HepG2 (cell line): Measurements from ENCODE around the gene RAB42. TPM values are rescaled to one million over a fixed set of nuclear protein-coding genes. Genes with fewer than 3 reads are reported as not detected.

Experiments used
- GTF2F1 ChIP-seq: fragments of 150-350 bp; IDR thresholded peaks from 2 replicates; pipeline ENCODE4 v1.6.1; 2014; ENCODE audit warnings: low read length
- HCFC1 ChIP-seq: fragments of 150-350 bp; IDR thresholded peaks from 2 replicates; pipeline ENCODE4 v1.6.1; 2014; ENCODE audit warnings: low read depth, low read length
- HIVEP1 ChIP-seq: sonication (generic); formaldehyde crosslinking; IDR thresholded peaks from 2 replicates; pipeline ENCODE4 v1.4.0; 2020; ENCODE audit warnings: mild to moderate bottlenecking, missing genetic modification reagents
- HNRNPK ChIP-seq: fragments of 200-400 bp; formaldehyde crosslinking; IDR thresholded peaks from 2 replicates; pipeline ENCODE4 v1.6.1; 2018; ENCODE audit warnings: low read length, low read depth, moderate library complexity, mild to moderate bottlenecking; ENCODE audit not compliant: poor library complexity, severe bottlenecking
- HNRNPL ChIP-seq: fragments of 200-400 bp; formaldehyde crosslinking; IDR thresholded peaks from 2 replicates; pipeline ENCODE4 v1.6.1; 2017; ENCODE audit warnings: mild to moderate bottlenecking, low read depth, low read length
- MAFG ChIP-seq: sonication (generic); formaldehyde crosslinking; IDR thresholded peaks from 2 replicates; pipeline ENCODE4 v1.5.1; 2020; ENCODE audit warnings: mild to moderate bottlenecking, missing genetic modification reagents
- MZF1 ChIP-seq: sonication (generic); formaldehyde crosslinking; IDR thresholded peaks from 2 replicates; pipeline ENCODE4 v1.8.1; 2023; ENCODE audit warnings: mild to moderate bottlenecking, missing genetic modification reagents, borderline replicate concordance
- NFYC ChIP-seq: IDR thresholded peaks from 2 replicates; pipeline ENCODE4 v1.6.1; 2016; ENCODE audit warnings: missing genetic modification reagents, missing compliant biosample characterization
- SOX6 ChIP-seq, 2 experiments: fragments of 450-650 bp in 1 of 2; sonication (generic) in 1 of 2; formaldehyde crosslinking in 1 of 2; IDR thresholded peaks; 2 replicates each; pipeline versions ENCODE4 v1.4.0 to v1.6.1; 2017 to 2020; ENCODE audit warnings: antibody characterized with exemption in 1 of 2, mild to moderate bottlenecking in 1 of 2, missing genetic modification reagents in 1 of 2
- ZFP62 ChIP-seq: sonication (generic); formaldehyde crosslinking; IDR thresholded peaks from 2 replicates; pipeline ENCODE4 v1.4.0; 2020; ENCODE audit warnings: missing genetic modification reagents
- ZKSCAN8 ChIP-seq: IDR thresholded peaks from 2 replicates; pipeline ENCODE4 v1.6.1; 2016; ENCODE audit warnings: borderline replicate concordance, missing genetic modification reagents, missing compliant biosample characterization
- ZNF564 ChIP-seq: sonication (generic); formaldehyde crosslinking; IDR thresholded peaks from 2 replicates; pipeline ENCODE4 v1.8.1; 2023; ENCODE audit warnings: mild to moderate bottlenecking, missing genetic modification reagents
- ZNF724P ChIP-seq: sonication (generic); formaldehyde crosslinking; IDR thresholded peaks from 2 replicates; pipeline ENCODE4 v1.8.0; 2022; ENCODE audit warnings: missing genetic modification reagents, borderline replicate concordance
- polyA plus RNA-seq, 8 experiments: library from polyadenylated mRNA; depleted of rRNA in 3 of 8; stranded (reverse) in 7 of 8; unstranded in 1 of 8; fragments of >200 nt; fragmentation: Illumina TruSeq in 4 of 8; extraction: Trizol in 4 of 8; gene quantifications; 2 replicates each; pipeline versions ENCODE4 v1.2.1 to v1.2.3, GENCODE V29; 2011 to 2016; ENCODE audit warnings: low read depth in 4 of 8, missing spikeins in 1 of 8, mixed read lengths in 1 of 8; ENCODE audit not compliant: insufficient read depth in 1 of 8
- total RNA-seq, 5 experiments: library from RNA; depleted of rRNA; stranded (reverse); fragments of >200 nt; fragmentation: Illumina TruSeq; extraction: Trizol; gene quantifications; 2 replicates each; pipeline ENCODE4 v1.2.3, GENCODE V29; 2016; ENCODE audit warnings: low read depth in 1 of 5
- TF ChIP-seq, protein P1 (sequence below): sonication (generic); formaldehyde crosslinking; IDR thresholded peaks from 2 replicates; pipeline ENCODE4 v1.9.0; 2021; ENCODE audit warnings: mild to moderate bottlenecking, missing genetic modification reagents
- TF ChIP-seq, protein P2 (sequence below): fragments of 450-650 bp; IDR thresholded peaks from 2 replicates; pipeline ENCODE4 v1.6.1; 2017; ENCODE audit warnings: mild to moderate bottlenecking
- TF ChIP-seq, protein P3 (sequence below): sonication (generic); formaldehyde crosslinking; conservative IDR thresholded peaks from 2 replicates; pipeline ENCODE4 v1.4.0; 2020; ENCODE audit warnings: missing genetic modification reagents
- TF ChIP-seq, protein P4 (sequence below): sonication (generic); formaldehyde crosslinking; IDR thresholded peaks from 2 replicates; pipeline ENCODE4 v1.8.1; 2022; ENCODE audit warnings: mild to moderate bottlenecking, missing genetic modification reagents

RAB42 gene
- total and polyA plus RNA-seq, 2 of the 13 experiments (the other 11 are each of a cell fraction or from before 2014, with no cell fraction given): 10.4 to 166 TPM

DNA sequence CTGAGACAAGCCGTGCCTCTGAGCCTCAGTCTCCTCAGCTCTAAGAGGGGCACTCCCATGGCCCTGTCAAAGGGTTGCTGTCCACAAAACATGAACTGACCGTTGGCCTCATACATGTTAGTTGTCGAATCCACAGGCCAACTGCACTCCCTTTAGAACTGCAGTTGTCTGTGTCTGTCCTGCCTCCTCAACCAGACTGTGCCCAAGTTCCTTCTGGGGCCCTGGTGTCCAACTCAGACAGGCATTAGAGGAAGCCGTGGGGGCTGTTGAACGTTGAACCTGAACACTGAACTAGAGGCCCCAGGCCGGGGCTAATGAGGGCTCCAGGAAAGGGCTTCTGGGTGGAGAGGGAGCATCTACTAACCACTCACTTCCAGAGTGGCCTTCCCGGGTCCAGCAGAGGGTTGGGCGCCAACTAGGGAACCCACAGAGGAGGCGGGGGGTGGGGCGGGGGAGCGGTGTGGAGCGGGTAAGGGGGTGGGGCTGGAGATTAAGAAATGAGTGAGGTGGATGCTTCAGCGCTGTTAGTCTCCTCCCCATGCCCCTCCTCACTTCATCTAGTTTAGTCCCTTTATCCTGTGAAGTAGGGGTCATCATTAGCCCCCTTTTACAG lies at the start of gene RAB42 (continued):
- TF ChIP-seq, protein P1, sequence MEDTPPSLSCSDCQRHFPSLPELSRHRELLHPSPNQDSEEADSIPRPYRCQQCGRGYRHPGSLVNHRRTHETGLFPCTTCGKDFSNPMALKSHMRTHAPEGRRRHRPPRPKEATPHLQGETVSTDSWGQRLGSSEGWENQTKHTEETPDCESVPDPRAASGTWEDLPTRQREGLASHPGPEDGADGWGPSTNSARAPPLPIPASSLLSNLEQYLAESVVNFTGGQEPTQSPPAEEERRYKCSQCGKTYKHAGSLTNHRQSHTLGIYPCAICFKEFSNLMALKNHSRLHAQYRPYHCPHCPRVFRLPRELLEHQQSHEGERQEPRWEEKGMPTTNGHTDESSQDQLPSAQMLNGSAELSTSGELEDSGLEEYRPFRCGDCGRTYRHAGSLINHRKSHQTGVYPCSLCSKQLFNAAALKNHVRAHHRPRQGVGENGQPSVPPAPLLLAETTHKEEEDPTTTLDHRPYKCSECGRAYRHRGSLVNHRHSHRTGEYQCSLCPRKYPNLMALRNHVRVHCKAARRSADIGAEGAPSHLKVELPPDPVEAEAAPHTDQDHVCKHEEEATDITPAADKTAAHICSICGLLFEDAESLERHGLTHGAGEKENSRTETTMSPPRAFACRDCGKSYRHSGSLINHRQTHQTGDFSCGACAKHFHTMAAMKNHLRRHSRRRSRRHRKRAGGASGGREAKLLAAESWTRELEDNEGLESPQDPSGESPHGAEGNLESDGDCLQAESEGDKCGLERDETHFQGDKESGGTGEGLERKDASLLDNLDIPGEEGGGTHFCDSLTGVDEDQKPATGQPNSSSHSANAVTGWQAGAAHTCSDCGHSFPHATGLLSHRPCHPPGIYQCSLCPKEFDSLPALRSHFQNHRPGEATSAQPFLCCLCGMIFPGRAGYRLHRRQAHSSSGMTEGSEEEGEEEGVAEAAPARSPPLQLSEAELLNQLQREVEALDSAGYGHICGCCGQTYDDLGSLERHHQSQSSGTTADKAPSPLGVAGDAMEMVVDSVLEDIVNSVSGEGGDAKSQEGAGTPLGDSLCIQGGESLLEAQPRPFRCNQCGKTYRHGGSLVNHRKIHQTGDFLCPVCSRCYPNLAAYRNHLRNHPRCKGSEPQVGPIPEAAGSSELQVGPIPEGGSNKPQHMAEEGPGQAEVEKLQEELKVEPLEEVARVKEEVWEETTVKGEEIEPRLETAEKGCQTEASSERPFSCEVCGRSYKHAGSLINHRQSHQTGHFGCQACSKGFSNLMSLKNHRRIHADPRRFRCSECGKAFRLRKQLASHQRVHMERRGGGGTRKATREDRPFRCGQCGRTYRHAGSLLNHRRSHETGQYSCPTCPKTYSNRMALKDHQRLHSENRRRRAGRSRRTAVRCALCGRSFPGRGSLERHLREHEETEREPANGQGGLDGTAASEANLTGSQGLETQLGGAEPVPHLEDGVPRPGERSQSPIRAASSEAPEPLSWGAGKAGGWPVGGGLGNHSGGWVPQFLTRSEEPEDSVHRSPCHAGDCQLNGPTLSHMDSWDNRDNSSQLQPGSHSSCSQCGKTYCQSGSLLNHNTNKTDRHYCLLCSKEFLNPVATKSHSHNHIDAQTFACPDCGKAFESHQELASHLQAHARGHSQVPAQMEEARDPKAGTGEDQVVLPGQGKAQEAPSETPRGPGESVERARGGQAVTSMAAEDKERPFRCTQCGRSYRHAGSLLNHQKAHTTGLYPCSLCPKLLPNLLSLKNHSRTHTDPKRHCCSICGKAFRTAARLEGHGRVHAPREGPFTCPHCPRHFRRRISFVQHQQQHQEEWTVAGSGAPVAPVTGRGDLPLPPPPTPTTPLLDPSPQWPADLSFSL (CRISPR knock-in tag): no peak
- TF ChIP-seq NFYC (CRISPR knock-in tag) (no peak), HCFC1 (no peak), ZNF724P (CRISPR knock-in tag) (no peak), MAFG (CRISPR knock-in tag) (no peak), HNRNPK (no peak), GTF2F1 (no peak), ZFP62 (no peak), MZF1 (no peak), HNRNPL (no peak), HIVEP1 (CRISPR knock-in tag) (no peak), ZKSCAN8 (CRISPR knock-in tag) (no peak; the same call in 1 of the 2 replicates), SOX6 (IDR thresholded peaks at IDR 0.05) (no peak), SOX6 (CRISPR knock-in tag; IDR thresholded peaks at IDR 0.05) (0 out of 2 replicates have a peak, but pooled peaks have one; percentile 28), ZNF564 (no peak; the same call in 1 of the 2 replicates)
- TF ChIP-seq, protein P2, sequence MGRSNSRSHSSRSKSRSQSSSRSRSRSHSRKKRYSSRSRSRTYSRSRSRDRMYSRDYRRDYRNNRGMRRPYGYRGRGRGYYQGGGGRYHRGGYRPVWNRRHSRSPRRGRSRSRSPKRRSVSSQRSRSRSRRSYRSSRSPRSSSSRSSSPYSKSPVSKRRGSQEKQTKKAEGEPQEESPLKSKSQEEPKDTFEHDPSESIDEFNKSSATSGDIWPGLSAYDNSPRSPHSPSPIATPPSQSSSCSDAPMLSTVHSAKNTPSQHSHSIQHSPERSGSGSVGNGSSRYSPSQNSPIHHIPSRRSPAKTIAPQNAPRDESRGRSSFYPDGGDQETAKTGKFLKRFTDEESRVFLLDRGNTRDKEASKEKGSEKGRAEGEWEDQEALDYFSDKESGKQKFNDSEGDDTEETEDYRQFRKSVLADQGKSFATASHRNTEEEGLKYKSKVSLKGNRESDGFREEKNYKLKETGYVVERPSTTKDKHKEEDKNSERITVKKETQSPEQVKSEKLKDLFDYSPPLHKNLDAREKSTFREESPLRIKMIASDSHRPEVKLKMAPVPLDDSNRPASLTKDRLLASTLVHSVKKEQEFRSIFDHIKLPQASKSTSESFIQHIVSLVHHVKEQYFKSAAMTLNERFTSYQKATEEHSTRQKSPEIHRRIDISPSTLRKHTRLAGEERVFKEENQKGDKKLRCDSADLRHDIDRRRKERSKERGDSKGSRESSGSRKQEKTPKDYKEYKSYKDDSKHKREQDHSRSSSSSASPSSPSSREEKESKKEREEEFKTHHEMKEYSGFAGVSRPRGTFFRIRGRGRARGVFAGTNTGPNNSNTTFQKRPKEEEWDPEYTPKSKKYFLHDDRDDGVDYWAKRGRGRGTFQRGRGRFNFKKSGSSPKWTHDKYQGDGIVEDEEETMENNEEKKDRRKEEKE: no peak
- TF ChIP-seq, protein P3, sequence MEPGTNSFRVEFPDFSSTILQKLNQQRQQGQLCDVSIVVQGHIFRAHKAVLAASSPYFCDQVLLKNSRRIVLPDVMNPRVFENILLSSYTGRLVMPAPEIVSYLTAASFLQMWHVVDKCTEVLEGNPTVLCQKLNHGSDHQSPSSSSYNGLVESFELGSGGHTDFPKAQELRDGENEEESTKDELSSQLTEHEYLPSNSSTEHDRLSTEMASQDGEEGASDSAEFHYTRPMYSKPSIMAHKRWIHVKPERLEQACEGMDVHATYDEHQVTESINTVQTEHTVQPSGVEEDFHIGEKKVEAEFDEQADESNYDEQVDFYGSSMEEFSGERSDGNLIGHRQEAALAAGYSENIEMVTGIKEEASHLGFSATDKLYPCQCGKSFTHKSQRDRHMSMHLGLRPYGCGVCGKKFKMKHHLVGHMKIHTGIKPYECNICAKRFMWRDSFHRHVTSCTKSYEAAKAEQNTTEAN (CRISPR knock-in tag): no peak
- TF ChIP-seq, protein P4, sequence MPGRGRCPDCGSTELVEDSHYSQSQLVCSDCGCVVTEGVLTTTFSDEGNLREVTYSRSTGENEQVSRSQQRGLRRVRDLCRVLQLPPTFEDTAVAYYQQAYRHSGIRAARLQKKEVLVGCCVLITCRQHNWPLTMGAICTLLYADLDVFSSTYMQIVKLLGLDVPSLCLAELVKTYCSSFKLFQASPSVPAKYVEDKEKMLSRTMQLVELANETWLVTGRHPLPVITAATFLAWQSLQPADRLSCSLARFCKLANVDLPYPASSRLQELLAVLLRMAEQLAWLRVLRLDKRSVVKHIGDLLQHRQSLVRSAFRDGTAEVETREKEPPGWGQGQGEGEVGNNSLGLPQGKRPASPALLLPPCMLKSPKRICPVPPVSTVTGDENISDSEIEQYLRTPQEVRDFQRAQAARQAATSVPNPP (CRISPR knock-in tag): no peak
